ENCODE data around the gene PGAP2. TPM values are rescaled to one million over a fixed set of nuclear protein-coding genes. Genes with fewer than 3 reads are reported as not detected.

The PGAP2 gene
- total RNA-seq, 1 donor from 2014 or later: 26.3 TPM

GRCh38 chr11:3835751-3836150 is 27.4 kb downstream of the PGAP2 start:
- DNase-seq (ENCODE audit: low read depth): no peak
- Histone ChIP-seq H3K27me3 (ENCODE audit: control insufficient read depth, insufficient read depth, low read length) (no peaks in the 10 kb centered on the region), H3K36me3 (ENCODE audit: control insufficient read depth, insufficient read depth, low read length) (peaks cover 4% of the 10 kb centered on the region), H3K4me3 (ENCODE audit: low read depth, low read length) (no peak overlapping the region)
- TF ChIP-seq CTCF (IDR thresholded peaks at IDR 0.05; ENCODE audit: insufficient read depth, low read length, severe bottlenecking): no peak
- FAIRE-seq: no peak

GRCh38 chr11:3836903-3837302 is 28.5 kb downstream of the PGAP2 start:
- no peak for DNase-seq (ENCODE audit: low read depth)
- no peak overlapping the region for H3K4me3 ChIP-seq (ENCODE audit: low read depth, low read length)
- no peak for FAIRE-seq
- no peak for TF ChIP-seq CTCF (IDR thresholded peaks at IDR 0.05; ENCODE audit: insufficient read depth, low read length, severe bottlenecking)
- peaks cover 2% of the 10 kb centered on the region for H3K36me3 ChIP-seq (ENCODE audit: control insufficient read depth, insufficient read depth, low read length)
- H3K27me3 ChIP-seq (ENCODE audit: control insufficient read depth, insufficient read depth, low read length): no peaks in the 10 kb centered on the region

- FAIRE-seq (no peak), DNase-seq (ENCODE audit: low read depth) (no peak)
- no peak overlapping the region for H3K4me3 ChIP-seq (ENCODE audit: low read depth, low read length)
- H3K27me3 ChIP-seq (ENCODE audit: control insufficient read depth, insufficient read depth, low read length): no peaks in the 10 kb centered on the region
- TF ChIP-seq CTCF (IDR thresholded peaks at IDR 0.05; ENCODE audit: insufficient read depth, low read length, severe bottlenecking): no peak
- H3K36me3 ChIP-seq (ENCODE audit: control insufficient read depth, insufficient read depth, low read length): peaks cover 2% of the 10 kb centered on the region
Measured at GRCh38 chr11:3837793-3838192, 29.4 kb downstream of the PGAP2 start.

GRCh38 chr11:3838504-3838903 is 30.1 kb downstream of the PGAP2 start:
- Histone ChIP-seq H3K36me3 (ENCODE audit: control insufficient read depth, insufficient read depth, low read length) (peaks cover 2% of the 10 kb centered on the region), H3K27me3 (ENCODE audit: control insufficient read depth, insufficient read depth, low read length) (no peaks in the 10 kb centered on the region), H3K4me3 (ENCODE audit: low read depth, low read length) (no peak overlapping the region)
- DNase-seq (ENCODE audit: low read depth): no peak
- FAIRE-seq: no peak
- TF ChIP-seq CTCF (IDR thresholded peaks at IDR 0.05; ENCODE audit: insufficient read depth, low read length, severe bottlenecking): no peak

- Histone ChIP-seq H3K36me3 (ENCODE audit: control insufficient read depth, insufficient read depth, low read length) (no peaks in the 10 kb centered on the region), H3K27me3 (ENCODE audit: control insufficient read depth, insufficient read depth, low read length) (no peaks in the 10 kb centered on the region), H3K4me3 (ENCODE audit: low read depth, low read length) (peak overlapping the region; percentile 67)
- no peak for FAIRE-seq
- TF ChIP-seq CTCF (IDR thresholded peaks at IDR 0.05; ENCODE audit: insufficient read depth, low read length, severe bottlenecking): no peak
- no peak for DNase-seq (ENCODE audit: low read depth)
Measured at GRCh38 chr11:3840004-3840869, 31.9 kb downstream of the PGAP2 start.

Data from bronchial epithelial cell (primary cell).